RWPE1 (cell line): ENCODE measurements around the gene ABCD3.

Experiments used
- CTCF ChIA-PET: fragments of 350-600 bp; sonication (Branson Sonifier 250); formaldehyde crosslinking; extraction: SDS; loops from one replicate; lab custom pipeline; 2021; lab: Yijun Ruan, JAX
- POLR2A ChIA-PET: fragments of 400-600 bp; formaldehyde crosslinking; extraction: SDS; loops from one replicate; lab custom pipeline; 2020; ENCODE audit warnings: antibody characterized with exemption; ENCODE audit not compliant: low non-redundant PET; lab: Yijun Ruan, JAX
- DNase-seq: peaks from one replicate; pipeline ENCODE4 v3.0.0; 2012; ENCODE audit warnings: low spot score
- H3K27ac ChIP-seq: fragments of 450-650 bp; 2 replicates; pipeline ENCODE4 v1.5.1; 2017
- TF ChIP-seq, protein P1 (sequence below): fragments of 450-650 bp; conservative IDR thresholded peaks from 2 replicates; pipeline ENCODE4 v1.5.1; 2017; ENCODE audit warnings: low read depth, mild to moderate bottlenecking

Gene ABCD3

GRCh38 chr1:94542088-94542870 lies 124.1 kb downstream of the ABCD3 start:
- no peak for DNase-seq
- ChIA-PET CTCF (interaction anchor here (0.8 to 1.1 kb wide), 2 partner anchors 54 to 265 kb away, joined by 3 to 6 read pairs; no protein-coding TSS in a partner anchor), POLR2A (interaction anchor here (0.6 to 1.1 kb wide), 6 partner anchors 11 to 313 kb away, joined by 3 to 5 read pairs (median 4); no protein-coding TSS in a partner anchor)
- peak overlapping the region; percentile 97 for H3K27ac ChIP-seq
- TF ChIP-seq, protein P1, sequence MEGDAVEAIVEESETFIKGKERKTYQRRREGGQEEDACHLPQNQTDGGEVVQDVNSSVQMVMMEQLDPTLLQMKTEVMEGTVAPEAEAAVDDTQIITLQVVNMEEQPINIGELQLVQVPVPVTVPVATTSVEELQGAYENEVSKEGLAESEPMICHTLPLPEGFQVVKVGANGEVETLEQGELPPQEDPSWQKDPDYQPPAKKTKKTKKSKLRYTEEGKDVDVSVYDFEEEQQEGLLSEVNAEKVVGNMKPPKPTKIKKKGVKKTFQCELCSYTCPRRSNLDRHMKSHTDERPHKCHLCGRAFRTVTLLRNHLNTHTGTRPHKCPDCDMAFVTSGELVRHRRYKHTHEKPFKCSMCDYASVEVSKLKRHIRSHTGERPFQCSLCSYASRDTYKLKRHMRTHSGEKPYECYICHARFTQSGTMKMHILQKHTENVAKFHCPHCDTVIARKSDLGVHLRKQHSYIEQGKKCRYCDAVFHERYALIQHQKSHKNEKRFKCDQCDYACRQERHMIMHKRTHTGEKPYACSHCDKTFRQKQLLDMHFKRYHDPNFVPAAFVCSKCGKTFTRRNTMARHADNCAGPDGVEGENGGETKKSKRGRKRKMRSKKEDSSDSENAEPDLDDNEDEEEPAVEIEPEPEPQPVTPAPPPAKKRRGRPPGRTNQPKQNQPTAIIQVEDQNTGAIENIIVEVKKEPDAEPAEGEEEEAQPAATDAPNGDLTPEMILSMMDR: no peak

DNA sequence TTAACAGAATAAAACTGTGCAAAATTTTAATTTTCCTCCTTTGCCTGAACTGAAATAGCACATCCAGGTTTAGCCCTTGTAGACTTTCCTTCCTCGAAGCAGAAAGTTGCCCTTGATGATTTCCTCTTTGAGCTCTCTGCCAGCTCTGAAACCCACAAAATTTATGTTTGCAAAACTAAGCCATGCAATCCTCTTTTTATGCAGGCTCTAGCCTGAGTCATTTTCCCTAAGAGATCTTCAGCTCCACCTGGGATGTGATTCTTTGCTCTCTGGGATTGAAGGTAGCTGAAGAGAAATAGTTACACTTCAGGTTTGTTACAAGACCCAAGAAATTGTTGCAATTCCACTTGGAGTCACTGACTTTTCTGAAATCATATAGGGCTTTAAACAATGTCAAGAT lies 124.8 kb downstream of the ABCD3 start:
- ChIA-PET POLR2A (no interaction called here), CTCF (interaction anchor here (0.8 to 1.1 kb wide), 2 partner anchors 53 to 264 kb away, joined by 3 to 6 read pairs; no protein-coding TSS in a partner anchor)
- TF ChIP-seq, protein P1: no peak
- no peak overlapping the region for H3K27ac ChIP-seq
- DNase-seq: no peak

GRCh38 chr1:94543893-94544635 lies 125.9 kb downstream of the ABCD3 start:
- no peak overlapping the region for H3K27ac ChIP-seq
- TF ChIP-seq, protein P1: no peak
- no peak for DNase-seq
- CTCF ChIA-PET: interaction anchor here (0.8 to 1.3 kb wide), 2 partner anchors 261 to 300 kb away, joined by 3 to 4 read pairs; no protein-coding TSS in a partner anchor
- POLR2A ChIA-PET: no interaction called here

DNA sequence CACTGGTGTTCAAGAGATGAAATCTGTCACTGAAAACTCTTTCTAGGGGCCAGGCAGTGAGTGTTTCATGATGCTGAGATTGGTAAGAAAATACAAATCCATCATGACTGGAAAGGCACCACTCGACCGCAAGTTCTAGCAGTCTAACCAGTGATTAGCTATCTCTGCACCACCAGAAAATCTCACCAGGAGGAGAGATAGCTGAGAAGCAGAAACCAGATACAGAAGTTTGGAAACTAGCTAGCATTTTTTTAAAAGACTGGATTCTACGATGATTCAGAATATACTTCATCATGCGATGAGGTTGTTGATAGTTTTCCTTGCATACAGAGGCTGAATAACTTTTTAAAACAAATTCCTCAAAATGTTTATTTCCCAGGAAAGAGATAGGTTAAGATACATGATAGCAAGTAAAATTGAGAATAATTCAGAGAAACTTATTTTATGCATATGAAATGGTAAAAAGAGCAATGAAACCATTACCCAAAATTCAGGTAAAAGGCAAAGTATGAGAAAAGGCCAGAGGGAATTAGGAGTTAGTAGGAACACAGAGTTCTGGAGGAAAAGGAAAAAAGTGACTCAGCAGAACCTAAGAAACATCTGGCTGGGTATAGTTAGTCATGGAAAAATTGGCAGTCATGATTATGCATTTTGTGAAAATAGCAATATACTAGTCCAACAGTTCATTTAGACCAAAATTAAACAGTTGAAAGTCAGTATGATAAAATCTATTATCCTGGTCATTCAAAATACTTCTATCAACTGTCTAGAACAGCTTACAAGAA lies 126.7 kb downstream of the ABCD3 start:
- DNase-seq: no peak
- no peak overlapping the region for H3K27ac ChIP-seq

GRCh38 chr1:94549706-94550105 lies 131.5 kb downstream of the ABCD3 start:
- TF ChIP-seq, protein P1: no peak
- ChIA-PET POLR2A (no interaction called here), CTCF (interaction anchor here (0.6 kb wide), 3 partner anchors 21 to 251 kb away, joined by 3 to 5 read pairs (median 3); no protein-coding TSS in a partner anchor)

More for the DNA sequence above, 126.7 kb downstream of the ABCD3 start:
- ChIA-PET POLR2A (no interaction called here), CTCF (interaction anchor here (0.8 to 1.3 kb wide), 2 partner anchors 260 to 300 kb away, joined by 3 to 4 read pairs; no protein-coding TSS in a partner anchor)
- TF ChIP-seq, protein P1: no peak

More at GRCh38 chr1:94549706-94550105, 131.5 kb downstream of the ABCD3 start:
- peak; percentile 66 for DNase-seq
- no peak overlapping the region for H3K27ac ChIP-seq
